ENCODE data around the gene UTP3. TPM values are rescaled to one million over a fixed set of nuclear protein-coding genes. Genes with fewer than 3 reads are reported as not detected.
"Not testable (repeated sequence)": the region's sequence is repeated elsewhere in the genome, so short reads cannot be mapped to it uniquely, and the experiment has no call there.

The UTP3 gene
- total RNA-seq, 1 experiment from 2014 or later: 21.2 TPM

- H3K27ac ChIP-seq (ENCODE audit: low read length): peak overlapping the region; percentile 78
- H3K4me2 ChIP-seq (ENCODE audit: low read depth, low read length, poor library complexity, severe bottlenecking): peak overlapping the region; percentile 39
- peaks cover 53% of the 10 kb centered on the region for H3K4me1 ChIP-seq (ENCODE audit: low read length)
- H3K27me3 ChIP-seq (ENCODE audit: low read length): no peaks in the 10 kb centered on the region
- no peak overlapping the region for H3K4me3 ChIP-seq (ENCODE audit: low read length)
- H3K79me2 ChIP-seq (ENCODE audit: low read length): no peaks in the 10 kb centered on the region
- no peak overlapping the region for H3K9ac ChIP-seq (ENCODE audit: low read length)
- H3K9me3 ChIP-seq (ENCODE audit: low read length): no peaks in the 10 kb centered on the region
- H3K36me3 ChIP-seq (ENCODE audit: insufficient read depth, low read length): no peaks in the 10 kb centered on the region
- no peaks in the 10 kb centered on the region for H4K20me1 ChIP-seq (ENCODE audit: insufficient read depth, low read depth, low read length)
- no peaks in the 10 kb centered on the region for H3K9me2 ChIP-seq (replicated peaks; ENCODE audit: insufficient read depth, low read length)
- 0 out of 2 replicates have a peak overlapping the region, but pooled peaks have one; percentile 1 for H2AFZ ChIP-seq (ENCODE audit: low read length)
- peak; percentile 50 for DNase-seq
These were observed 9.8 kb upstream of the UTP3 start for GRCh38 chr4:70678383-70678999.

GRCh38 chr4:70680934-70681333, 7.4 kb upstream of the UTP3 start:
- Histone ChIP-seq H3K9me2 (replicated peaks; ENCODE audit: insufficient read depth, low read length) (no peaks in the 10 kb centered on the region), H3K27ac (ENCODE audit: low read length) (peak overlapping the region; percentile 78), H3K9me3 (ENCODE audit: low read length) (no peaks in the 10 kb centered on the region), H2AFZ (ENCODE audit: low read length) (peak overlapping the region; percentile 88), H4K20me1 (ENCODE audit: insufficient read depth, low read depth, low read length) (no peaks in the 10 kb centered on the region), H3K79me2 (ENCODE audit: low read length) (no peaks in the 10 kb centered on the region), H3K4me1 (ENCODE audit: low read length) (peaks cover 56% of the 10 kb centered on the region), H3K9ac (ENCODE audit: low read length) (peak overlapping the region; percentile 35), H3K4me2 (ENCODE audit: low read depth, low read length, poor library complexity, severe bottlenecking) (peak overlapping the region; percentile 30), H3K36me3 (ENCODE audit: insufficient read depth, low read length) (no peaks in the 10 kb centered on the region), H3K27me3 (ENCODE audit: low read length) (no peaks in the 10 kb centered on the region), H3K4me3 (ENCODE audit: low read length) (no peak overlapping the region)
- DNase-seq: no peak

GRCh38 chr4:70681704-70682103, 6.6 kb upstream of the UTP3 start:
- Histone ChIP-seq H3K27me3 (ENCODE audit: low read length) (no peaks in the 10 kb centered on the region), H2AFZ (ENCODE audit: low read length) (no peak overlapping the region), H3K4me3 (ENCODE audit: low read length) (no peak overlapping the region), H3K27ac (ENCODE audit: low read length) (peak overlapping the region; percentile 78), H3K4me2 (ENCODE audit: low read depth, low read length, poor library complexity, severe bottlenecking) (peak overlapping the region; percentile 30), H4K20me1 (ENCODE audit: insufficient read depth, low read depth, low read length) (no peaks in the 10 kb centered on the region), H3K79me2 (ENCODE audit: low read length) (no peaks in the 10 kb centered on the region), H3K4me1 (ENCODE audit: low read length) (peaks cover 53% of the 10 kb centered on the region), H3K36me3 (ENCODE audit: insufficient read depth, low read length) (no peaks in the 10 kb centered on the region), H3K9me3 (ENCODE audit: low read length) (no peaks in the 10 kb centered on the region), H3K9me2 (replicated peaks; ENCODE audit: insufficient read depth, low read length) (no peaks in the 10 kb centered on the region), H3K9ac (ENCODE audit: low read length) (no peak overlapping the region)
- no peak for DNase-seq

- Histone ChIP-seq H3K4me1 (ENCODE audit: low read length) (peaks cover 49% of the 10 kb centered on the region), H3K27ac (ENCODE audit: low read length) (peak overlapping the region; percentile 78)
- not testable (repeated sequence) for H3K27me3 ChIP-seq (ENCODE audit: low read length); H4K20me1 ChIP-seq (ENCODE audit: insufficient read depth, low read depth, low read length); DNase-seq; H2AFZ ChIP-seq (ENCODE audit: low read length); H3K4me2 ChIP-seq (ENCODE audit: low read depth, low read length, poor library complexity, severe bottlenecking); H3K36me3 ChIP-seq (ENCODE audit: insufficient read depth, low read length); H3K9me3 ChIP-seq (ENCODE audit: low read length); H3K79me2 ChIP-seq (ENCODE audit: low read length); H3K9ac ChIP-seq (ENCODE audit: low read length); H3K9me2 ChIP-seq (replicated peaks; ENCODE audit: insufficient read depth, low read length); H3K4me3 ChIP-seq (ENCODE audit: low read length)
These were observed 6.2 kb upstream of the UTP3 start for GRCh38 chr4:70682142-70682541.

GRCh38 chr4:70687392-70687791, 940 bp upstream of the UTP3 start:
- H3K9me3 ChIP-seq (ENCODE audit: low read length): no peaks in the 10 kb centered on the region
- H3K36me3 ChIP-seq (ENCODE audit: insufficient read depth, low read length): peaks cover 13% of the 10 kb centered on the region; the same call in 1 of the 2 replicates
- H3K9me2 ChIP-seq (replicated peaks; ENCODE audit: insufficient read depth, low read length): no peaks in the 10 kb centered on the region
- peak; percentile 53 for DNase-seq
- H3K9ac ChIP-seq (ENCODE audit: low read length): peak overlapping the region; percentile 95
- H3K27me3 ChIP-seq (ENCODE audit: low read length): no peaks in the 10 kb centered on the region
- peak overlapping the region; percentile 96 for H3K4me3 ChIP-seq (ENCODE audit: low read length)
- peak overlapping the region; percentile 88 for H3K27ac ChIP-seq (ENCODE audit: low read length)
- peak overlapping the region; percentile 90 for H2AFZ ChIP-seq (ENCODE audit: low read length)
- peak overlapping the region; percentile 95 for H3K4me2 ChIP-seq (ENCODE audit: low read depth, low read length, poor library complexity, severe bottlenecking)
- peaks cover 46% of the 10 kb centered on the region for H3K79me2 ChIP-seq (ENCODE audit: low read length)
- peaks cover 30% of the 10 kb centered on the region for H3K4me1 ChIP-seq (ENCODE audit: low read length)
- H4K20me1 ChIP-seq (ENCODE audit: insufficient read depth, low read depth, low read length): peaks cover 19% of the 10 kb centered on the region

GRCh38 chr4:70688795-70689231, 481 bp downstream of the UTP3 start:
- H2AFZ ChIP-seq (ENCODE audit: low read length): peak overlapping the region; percentile 35; the same call in 1 of the 2 replicates
- H4K20me1 ChIP-seq (ENCODE audit: insufficient read depth, low read depth, low read length): peaks cover 19% of the 10 kb centered on the region
- no peaks in the 10 kb centered on the region for H3K9me3 ChIP-seq (ENCODE audit: low read length)
- H3K9ac ChIP-seq (ENCODE audit: low read length): peak overlapping the region; percentile 95
- H3K36me3 ChIP-seq (ENCODE audit: insufficient read depth, low read length): peaks cover 20% of the 10 kb centered on the region; the same call in 1 of the 2 replicates
- peaks cover 30% of the 10 kb centered on the region for H3K4me1 ChIP-seq (ENCODE audit: low read length)
- peak overlapping the region; percentile 88 for H3K27ac ChIP-seq (ENCODE audit: low read length)
- no peaks in the 10 kb centered on the region for H3K9me2 ChIP-seq (replicated peaks; ENCODE audit: insufficient read depth, low read length)
- H3K79me2 ChIP-seq (ENCODE audit: low read length): peaks cover 46% of the 10 kb centered on the region
- DNase-seq: no peak
- H3K4me2 ChIP-seq (ENCODE audit: low read depth, low read length, poor library complexity, severe bottlenecking): peak overlapping the region; percentile 95
- peak overlapping the region; percentile 96 for H3K4me3 ChIP-seq (ENCODE audit: low read length)
- no peaks in the 10 kb centered on the region for H3K27me3 ChIP-seq (ENCODE audit: low read length)

- no peak overlapping the region for H3K4me3 ChIP-seq (ENCODE audit: low read length)
- H4K20me1 ChIP-seq (ENCODE audit: insufficient read depth, low read depth, low read length): peaks cover 19% of the 10 kb centered on the region
- H3K4me1 ChIP-seq (ENCODE audit: low read length): peaks cover 28% of the 10 kb centered on the region
- H3K9me3 ChIP-seq (ENCODE audit: low read length): no peaks in the 10 kb centered on the region
- H2AFZ ChIP-seq (ENCODE audit: low read length): no peak overlapping the region
- peaks cover 46% of the 10 kb centered on the region for H3K79me2 ChIP-seq (ENCODE audit: low read length)
- no peak for DNase-seq
- peaks cover 20% of the 10 kb centered on the region; the same call in 1 of the 2 replicates for H3K36me3 ChIP-seq (ENCODE audit: insufficient read depth, low read length)
- peak overlapping the region; percentile 18 for H3K4me2 ChIP-seq (ENCODE audit: low read depth, low read length, poor library complexity, severe bottlenecking)
- no peak overlapping the region for H3K9ac ChIP-seq (ENCODE audit: low read length)
- H3K27me3 ChIP-seq (ENCODE audit: low read length): no peaks in the 10 kb centered on the region
- H3K27ac ChIP-seq (ENCODE audit: low read length): no peak overlapping the region
- H3K9me2 ChIP-seq (replicated peaks; ENCODE audit: insufficient read depth, low read length): no peaks in the 10 kb centered on the region
These were observed 3.3 kb downstream of the UTP3 start for GRCh38 chr4:70691661-70692060.

GRCh38 chr4:70694633-70695032, 6.3 kb downstream of the UTP3 start:
- not testable (repeated sequence) for H2AFZ ChIP-seq (ENCODE audit: low read length); DNase-seq; H3K4me3 ChIP-seq (ENCODE audit: low read length); H3K9me3 ChIP-seq (ENCODE audit: low read length); H4K20me1 ChIP-seq (ENCODE audit: insufficient read depth, low read depth, low read length); H3K9ac ChIP-seq (ENCODE audit: low read length); H3K27me3 ChIP-seq (ENCODE audit: low read length); H3K4me2 ChIP-seq (ENCODE audit: low read depth, low read length, poor library complexity, severe bottlenecking); H3K27ac ChIP-seq (ENCODE audit: low read length); H3K9me2 ChIP-seq (replicated peaks; ENCODE audit: insufficient read depth, low read length)
- peaks cover 18% of the 10 kb centered on the region for H3K4me1 ChIP-seq (ENCODE audit: low read length)
- H3K79me2 ChIP-seq (ENCODE audit: low read length): peaks cover 25% of the 10 kb centered on the region
- H3K36me3 ChIP-seq (ENCODE audit: insufficient read depth, low read length): peaks cover 20% of the 10 kb centered on the region; the same call in 1 of the 2 replicates

Measured in Karpas-422 (cell line).